AG10803 (cell line): ENCODE results near the gene PPM1G.

Experiments used
- DNase-seq: peaks from one replicate; pipeline ENCODE4 v3.0.0; 2010; ENCODE audit warnings: low read depth
- H3K4me3 ChIP-seq: 2 replicates; pipeline ENCODE4 v1.5.1; 2011; ENCODE audit warnings: mild to moderate bottlenecking, low read length, control low read depth
- CTCF ChIP-seq: conservative IDR thresholded peaks from 2 replicates; pipeline ENCODE4 v1.5.1; 2011; ENCODE audit warnings: mild to moderate bottlenecking, low read length, control low read depth, inconsistent platforms

The PPM1G gene

GRCh38 chr2:27372937-27373336, 36.5 kb downstream of the PPM1G start:
- no peak overlapping the region for H3K4me3 ChIP-seq
- no peak for TF ChIP-seq CTCF
- no peak for DNase-seq

GRCh38 chr2:27370816-27371620, 38.4 kb downstream of the PPM1G start:
- H3K4me3 ChIP-seq: peak overlapping the region; percentile 93
- TF ChIP-seq CTCF: no peak
- DNase-seq: peak; percentile 58

GRCh38 chr2:27370026-27370815, 39.2 kb downstream of the PPM1G start, which contains the start of the genes EIF2B4 and SNX17:
EIF2B4 (minus strand) TSS chr2:27370338; CDS start chr2:27370314, 24 bp downstream.
SNX17 (plus strand) TSS chr2:27370616; CDS start chr2:27370744, 128 bp downstream.
- peak; percentile 63 for TF ChIP-seq CTCF
- peak; percentile 99 for DNase-seq
- peak within 1 kb of the TSS; percentile 93 for H3K4me3 ChIP-seq

- TF ChIP-seq CTCF: no peak
- peak overlapping the region; percentile 92 for H3K4me3 ChIP-seq
- peak; percentile 57 for DNase-seq
Measured at GRCh38 chr2:27369471-27370025, 39.8 kb downstream of the PPM1G start.

- DNase-seq: no peak
- no peak for TF ChIP-seq CTCF
- H3K4me3 ChIP-seq: no peak overlapping the region
Measured at GRCh38 chr2:27363933-27364332, 45.5 kb downstream of the PPM1G start.

- DNase-seq: no peak
- no peak for TF ChIP-seq CTCF
- no peak overlapping the region for H3K4me3 ChIP-seq
Measured at GRCh38 chr2:27362678-27363420, 46.5 kb downstream of the PPM1G start.
